ENCODE measurements around the gene LIMS2.

GRCh38 chr2:127671557-127672302 lies 3.6 kb downstream of the LIMS2 start:
- TF ChIP-seq CTCF (IDR thresholded peaks at IDR 0.05; ENCODE audit: extremely low read depth in 1 of 2, insufficient read depth in 1 of 2, low read depth in 1 of 2, low read length in 2 of 2) (no peak), POLR2A (IDR thresholded peaks at IDR 0.05; ENCODE audit: low read depth, low read length) (no peak), FOS (IDR thresholded peaks at IDR 0.05; ENCODE audit: borderline replicate concordance, insufficient read depth, low read length) (no peak), POLR2AphosphoS5 (IDR thresholded peaks at IDR 0.05; ENCODE audit: insufficient read depth, low read depth, low read length) (no peak), MAX (IDR thresholded peaks at IDR 0.05; ENCODE audit: insufficient read depth, insufficient read length) (no peak), JUN (IDR thresholded peaks at IDR 0.05; ENCODE audit: borderline replicate concordance, insufficient read depth, insufficient read length, low read depth) (no peak), MYC (IDR thresholded peaks at IDR 0.05; ENCODE audit: low read depth, low read length) (no peak), EZH2 (IDR thresholded peaks at IDR 0.05; ENCODE audit: borderline replicate concordance, low read depth, low read length, severe bottlenecking) (no peak)
